ENCODE data around the gene CBFB.

DNA sequence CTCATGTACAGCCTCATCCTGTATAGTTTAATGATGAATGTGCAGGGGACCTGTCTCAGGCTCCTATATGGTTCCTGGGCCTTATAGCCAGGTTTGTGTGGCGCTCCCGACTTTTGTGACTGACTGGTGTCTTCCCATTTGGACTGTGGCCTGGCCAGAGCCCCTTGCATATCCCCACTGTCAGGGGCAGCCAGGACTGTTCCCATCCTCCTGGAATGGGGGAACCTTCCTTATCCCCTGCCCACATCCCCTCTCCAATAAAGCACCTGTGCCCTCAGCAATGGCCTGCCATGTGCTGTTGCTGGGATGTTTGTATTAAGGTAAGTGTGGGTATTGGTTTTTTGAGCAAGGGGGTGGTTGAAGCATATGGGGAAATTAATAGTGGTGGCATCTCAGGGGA, 119.3 kb downstream of the CBFB start:
- TF ChIP-seq, protein P1, sequence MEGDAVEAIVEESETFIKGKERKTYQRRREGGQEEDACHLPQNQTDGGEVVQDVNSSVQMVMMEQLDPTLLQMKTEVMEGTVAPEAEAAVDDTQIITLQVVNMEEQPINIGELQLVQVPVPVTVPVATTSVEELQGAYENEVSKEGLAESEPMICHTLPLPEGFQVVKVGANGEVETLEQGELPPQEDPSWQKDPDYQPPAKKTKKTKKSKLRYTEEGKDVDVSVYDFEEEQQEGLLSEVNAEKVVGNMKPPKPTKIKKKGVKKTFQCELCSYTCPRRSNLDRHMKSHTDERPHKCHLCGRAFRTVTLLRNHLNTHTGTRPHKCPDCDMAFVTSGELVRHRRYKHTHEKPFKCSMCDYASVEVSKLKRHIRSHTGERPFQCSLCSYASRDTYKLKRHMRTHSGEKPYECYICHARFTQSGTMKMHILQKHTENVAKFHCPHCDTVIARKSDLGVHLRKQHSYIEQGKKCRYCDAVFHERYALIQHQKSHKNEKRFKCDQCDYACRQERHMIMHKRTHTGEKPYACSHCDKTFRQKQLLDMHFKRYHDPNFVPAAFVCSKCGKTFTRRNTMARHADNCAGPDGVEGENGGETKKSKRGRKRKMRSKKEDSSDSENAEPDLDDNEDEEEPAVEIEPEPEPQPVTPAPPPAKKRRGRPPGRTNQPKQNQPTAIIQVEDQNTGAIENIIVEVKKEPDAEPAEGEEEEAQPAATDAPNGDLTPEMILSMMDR (IDR thresholded peaks at IDR 0.05) = no peak
- TF ChIP-seq POLR2A (IDR thresholded peaks at IDR 0.05) = no peak

Measured in adrenal gland (tissue), 5 donors.